Measurements from ENCODE around the gene SEZ6.

SEZ6 gene

DNA sequence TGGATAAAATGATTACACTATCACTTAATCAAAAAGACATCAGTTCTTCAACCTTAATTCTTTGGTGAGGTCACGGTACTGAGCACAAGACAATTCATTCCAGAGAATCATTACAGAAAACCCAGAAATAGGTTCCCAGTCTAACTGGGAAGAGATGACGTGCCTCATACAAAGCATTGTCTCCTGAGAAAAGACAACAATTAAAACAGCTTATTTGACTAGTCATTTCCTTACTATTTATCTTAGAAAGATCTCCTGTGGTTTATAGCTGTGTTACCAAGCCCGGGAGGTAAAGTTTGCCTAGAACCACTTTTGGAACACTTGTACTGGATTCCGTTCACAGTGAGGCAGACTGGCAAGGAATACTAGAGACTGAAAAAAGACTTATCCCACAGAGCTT lies 59.6 kb downstream of the SEZ6 start (continued):
- TF ChIP-seq, protein P1, sequence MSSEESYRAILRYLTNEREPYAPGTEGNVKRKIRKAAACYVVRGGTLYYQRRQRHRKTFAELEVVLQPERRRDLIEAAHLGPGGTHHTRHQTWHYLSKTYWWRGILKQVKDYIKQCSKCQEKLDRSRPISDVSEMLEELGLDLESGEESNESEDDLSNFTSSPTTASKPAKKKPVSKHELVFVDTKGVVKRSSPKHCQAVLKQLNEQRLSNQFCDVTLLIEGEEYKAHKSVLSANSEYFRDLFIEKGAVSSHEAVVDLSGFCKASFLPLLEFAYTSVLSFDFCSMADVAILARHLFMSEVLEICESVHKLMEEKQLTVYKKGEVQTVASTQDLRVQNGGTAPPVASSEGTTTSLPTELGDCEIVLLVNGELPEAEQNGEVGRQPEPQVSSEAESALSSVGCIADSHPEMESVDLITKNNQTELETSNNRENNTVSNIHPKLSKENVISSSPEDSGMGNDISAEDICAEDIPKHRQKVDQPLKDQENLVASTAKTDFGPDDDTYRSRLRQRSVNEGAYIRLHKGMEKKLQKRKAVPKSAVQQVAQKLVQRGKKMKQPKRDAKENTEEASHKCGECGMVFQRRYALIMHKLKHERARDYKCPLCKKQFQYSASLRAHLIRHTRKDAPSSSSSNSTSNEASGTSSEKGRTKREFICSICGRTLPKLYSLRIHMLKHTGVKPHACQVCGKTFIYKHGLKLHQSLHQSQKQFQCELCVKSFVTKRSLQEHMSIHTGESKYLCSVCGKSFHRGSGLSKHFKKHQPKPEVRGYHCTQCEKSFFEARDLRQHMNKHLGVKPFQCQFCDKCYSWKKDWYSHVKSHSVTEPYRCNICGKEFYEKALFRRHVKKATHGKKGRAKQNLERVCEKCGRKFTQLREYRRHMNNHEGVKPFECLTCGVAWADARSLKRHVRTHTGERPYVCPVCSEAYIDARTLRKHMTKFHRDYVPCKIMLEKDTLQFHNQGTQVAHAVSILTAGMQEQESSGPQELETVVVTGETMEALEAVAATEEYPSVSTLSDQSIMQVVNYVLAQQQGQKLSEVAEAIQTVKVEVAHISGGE (tag by site-specific recombination; conservative IDR thresholded peaks at IDR 0.05; ENCODE audit: low read depth): no peak
- no peak for TF ChIP-seq SETDB1 (IDR thresholded peaks at IDR 0.05; ENCODE audit: insufficient read length, low read length)
- no peak for TF ChIP-seq ZNF184 (tag by site-specific recombination; IDR thresholded peaks at IDR 0.05)
- TF ChIP-seq ZNF777 (tag by site-specific recombination; IDR thresholded peaks at IDR 0.05; ENCODE audit: borderline replicate concordance): no peak
- no peak for TF ChIP-seq ZNF791 (tag by site-specific recombination; IDR thresholded peaks at IDR 0.05)
- peak; percentile 64; the same call in 1 of the 2 replicates for TF ChIP-seq ZNF629 (tag by site-specific recombination; IDR thresholded peaks at IDR 0.05)
- TF ChIP-seq GLI2 (tag by site-specific recombination; IDR thresholded peaks at IDR 0.05; ENCODE audit: borderline replicate concordance, low read depth): no peak; the same call in 1 of the 2 replicates
- TF ChIP-seq ZNF670 (tag by site-specific recombination; IDR thresholded peaks at IDR 0.05; ENCODE audit: low read depth): no peak
- no peak for TF ChIP-seq ZSCAN23 (tag by site-specific recombination; IDR thresholded peaks at IDR 0.05)
- no peak for TF ChIP-seq OVOL3 (tag by site-specific recombination; IDR thresholded peaks at IDR 0.05)
- TF ChIP-seq ZBTB20 (tag by site-specific recombination; IDR thresholded peaks at IDR 0.05): no peak
- TF ChIP-seq, protein P2, sequence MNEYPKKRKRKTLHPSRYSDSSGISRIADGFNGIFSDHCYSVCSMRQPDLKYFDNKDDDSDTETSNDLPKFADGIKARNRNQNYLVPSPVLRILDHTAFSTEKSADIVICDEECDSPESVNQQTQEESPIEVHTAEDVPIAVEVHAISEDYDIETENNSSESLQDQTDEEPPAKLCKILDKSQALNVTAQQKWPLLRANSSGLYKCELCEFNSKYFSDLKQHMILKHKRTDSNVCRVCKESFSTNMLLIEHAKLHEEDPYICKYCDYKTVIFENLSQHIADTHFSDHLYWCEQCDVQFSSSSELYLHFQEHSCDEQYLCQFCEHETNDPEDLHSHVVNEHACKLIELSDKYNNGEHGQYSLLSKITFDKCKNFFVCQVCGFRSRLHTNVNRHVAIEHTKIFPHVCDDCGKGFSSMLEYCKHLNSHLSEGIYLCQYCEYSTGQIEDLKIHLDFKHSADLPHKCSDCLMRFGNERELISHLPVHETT (tag by site-specific recombination; IDR thresholded peaks at IDR 0.05): no peak
- TF ChIP-seq ZNF266 (tag by site-specific recombination; IDR thresholded peaks at IDR 0.05; ENCODE audit: low read depth): no peak
- no peak for TF ChIP-seq ZNF23 (tag by site-specific recombination; IDR thresholded peaks at IDR 0.05; ENCODE audit: borderline replicate concordance)
- TF ChIP-seq ZNF394 (tag by site-specific recombination; IDR thresholded peaks at IDR 0.05; ENCODE audit: borderline replicate concordance): no peak
- TF ChIP-seq ZNF76 (tag by site-specific recombination; IDR thresholded peaks at IDR 0.05; ENCODE audit: borderline replicate concordance, low read depth): no peak
- TF ChIP-seq YY2 (tag by site-specific recombination; IDR thresholded peaks at IDR 0.05): no peak
- TF ChIP-seq, protein P3, sequence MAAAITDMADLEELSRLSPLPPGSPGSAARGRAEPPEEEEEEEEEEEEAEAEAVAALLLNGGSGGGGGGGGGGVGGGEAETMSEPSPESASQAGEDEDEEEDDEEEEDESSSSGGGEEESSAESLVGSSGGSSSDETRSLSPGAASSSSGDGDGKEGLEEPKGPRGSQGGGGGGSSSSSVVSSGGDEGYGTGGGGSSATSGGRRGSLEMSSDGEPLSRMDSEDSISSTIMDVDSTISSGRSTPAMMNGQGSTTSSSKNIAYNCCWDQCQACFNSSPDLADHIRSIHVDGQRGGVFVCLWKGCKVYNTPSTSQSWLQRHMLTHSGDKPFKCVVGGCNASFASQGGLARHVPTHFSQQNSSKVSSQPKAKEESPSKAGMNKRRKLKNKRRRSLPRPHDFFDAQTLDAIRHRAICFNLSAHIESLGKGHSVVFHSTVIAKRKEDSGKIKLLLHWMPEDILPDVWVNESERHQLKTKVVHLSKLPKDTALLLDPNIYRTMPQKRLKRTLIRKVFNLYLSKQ (tag by site-specific recombination; IDR thresholded peaks at IDR 0.05; ENCODE audit: borderline replicate concordance): no peak
- no peak for TF ChIP-seq ZNF350 (tag by site-specific recombination; IDR thresholded peaks at IDR 0.05)
- TF ChIP-seq ZNF239 (tag by site-specific recombination; IDR thresholded peaks at IDR 0.05): no peak
- TF ChIP-seq, protein P4, sequence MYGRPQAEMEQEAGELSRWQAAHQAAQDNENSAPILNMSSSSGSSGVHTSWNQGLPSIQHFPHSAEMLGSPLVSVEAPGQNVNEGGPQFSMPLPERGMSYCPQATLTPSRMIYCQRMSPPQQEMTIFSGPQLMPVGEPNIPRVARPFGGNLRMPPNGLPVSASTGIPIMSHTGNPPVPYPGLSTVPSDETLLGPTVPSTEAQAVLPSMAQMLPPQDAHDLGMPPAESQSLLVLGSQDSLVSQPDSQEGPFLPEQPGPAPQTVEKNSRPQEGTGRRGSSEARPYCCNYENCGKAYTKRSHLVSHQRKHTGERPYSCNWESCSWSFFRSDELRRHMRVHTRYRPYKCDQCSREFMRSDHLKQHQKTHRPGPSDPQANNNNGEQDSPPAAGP (tag by site-specific recombination; IDR thresholded peaks at IDR 0.05): no peak
- no peak for TF ChIP-seq GFI1B (tag by site-specific recombination; IDR thresholded peaks at IDR 0.05)
- TF ChIP-seq ZNF114 (tag by site-specific recombination; IDR thresholded peaks at IDR 0.05): no peak
- no peak for TF ChIP-seq ZNF623 (tag by site-specific recombination; IDR thresholded peaks at IDR 0.05)
